HG03558 (cell line): ENCODE data around the gene CDH2.

Experiments used
- ATAC-seq: cut with Tn5 transposase; IDR thresholded peaks from one replicate; pipeline ENCODE4 v1.9.1; 2021; ENCODE audit warnings: moderate number of reproducible peaks; ENCODE audit not compliant: unreplicated experiment; ENCODE audit errors: extremely low read depth

CDH2 gene

GRCh38 chr18:28099237-28099636 is 77.7 kb downstream of the CDH2 start:
- ATAC-seq: no peak

GRCh38 chr18:28095631-28096030 is 81.3 kb downstream of the CDH2 start:
- ATAC-seq: no peak

GRCh38 chr18:28095041-28095440 is 81.9 kb downstream of the CDH2 start:
- ATAC-seq: no peak

GRCh38 chr18:28091197-28091596 is 85.7 kb downstream of the CDH2 start:
- no peak for ATAC-seq

GRCh38 chr18:28088477-28088876 is 88.5 kb downstream of the CDH2 start:
- ATAC-seq: no peak

- no peak for ATAC-seq
Measured at GRCh38 chr18:28086670-28087552, 90.0 kb downstream of the CDH2 start.

GRCh38 chr18:28081516-28081915 is 95.4 kb downstream of the CDH2 start:
- ATAC-seq: no peak

- ATAC-seq: no peak
Measured at GRCh38 chr18:28080876-28081300, 96.0 kb downstream of the CDH2 start.

- ATAC-seq: no peak
Measured at GRCh38 chr18:28079883-28080282, 97.0 kb downstream of the CDH2 start.

GRCh38 chr18:28078849-28079248 is 98.1 kb downstream of the CDH2 start:
- ATAC-seq: no peak

GRCh38 chr18:28078298-28078697 is 98.6 kb downstream of the CDH2 start:
- no peak for ATAC-seq

- no peak for ATAC-seq
Measured at GRCh38 chr18:28075501-28075900, 101.4 kb downstream of the CDH2 start.

GRCh38 chr18:28074076-28074475 is 102.9 kb downstream of the CDH2 start:
- ATAC-seq: no peak

GRCh38 chr18:28073658-28074057 is 103.3 kb downstream of the CDH2 start:
- no peak for ATAC-seq

GRCh38 chr18:28071199-28071598 is 105.7 kb downstream of the CDH2 start:
- no peak for ATAC-seq

- ATAC-seq: no peak
Measured at GRCh38 chr18:28068207-28068606, 108.7 kb downstream of the CDH2 start.

- no peak for ATAC-seq
Measured at GRCh38 chr18:28067346-28067745, 109.6 kb downstream of the CDH2 start.

- ATAC-seq: no peak
Measured at GRCh38 chr18:28065793-28066186, 111.1 kb downstream of the CDH2 start.

- no peak for ATAC-seq
Measured at GRCh38 chr18:28065031-28065792, 111.7 kb downstream of the CDH2 start.

GRCh38 chr18:28063926-28064325 is 113.0 kb downstream of the CDH2 start:
- no peak for ATAC-seq

- no peak for ATAC-seq
Measured at GRCh38 chr18:28063271-28063761, 113.6 kb downstream of the CDH2 start.
